ENCODE results near the gene NOTUM.

Gene NOTUM

DNA sequence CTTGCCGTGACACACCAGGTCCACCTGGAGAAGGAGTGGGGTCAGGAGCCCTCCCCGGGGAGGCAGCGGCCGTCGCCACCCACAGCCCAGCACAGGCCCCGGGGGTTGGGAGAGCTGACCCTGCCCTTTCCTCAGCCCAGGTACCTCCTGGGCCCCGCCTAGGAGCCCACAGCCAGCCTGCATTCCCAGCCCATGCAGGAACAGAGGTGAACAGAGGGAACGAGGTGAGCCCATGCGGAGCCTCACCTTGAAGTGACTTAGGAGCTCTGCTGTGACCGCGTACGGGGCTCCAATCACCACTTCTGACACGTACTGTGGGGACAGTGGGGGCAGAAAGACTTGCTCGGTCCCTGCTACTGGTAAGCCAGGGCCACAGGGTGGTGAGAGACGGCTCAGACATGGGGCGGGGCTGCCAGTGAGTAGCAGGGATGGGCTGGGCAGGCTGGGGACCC is 55.5 kb downstream of the NOTUM start:
- peaks cover 32 to 81% (median 61%) of the 10 kb centered on the region in 11 experiments for H3K36me3 ChIP-seq
- H3K27me3 ChIP-seq: peaks cover 36 to 45% (median 41%) of the 10 kb centered on the region in 11 experiments
- TF ChIP-seq Cebpa-rat (IDR thresholded peaks at IDR 0.05): no peak
- no peak overlapping the region; a peak in 2 of 22 replicates for H3K9ac ChIP-seq
- no peaks in the 10 kb centered on the region for H3K9me3 ChIP-seq (replicated peaks in 1 of 11)
- H3K4me3 ChIP-seq: no peak overlapping the region
- H3K4me1 ChIP-seq: peaks cover 29 to 63% (median 47%) of the 10 kb centered on the region in 10 experiments
- no peak overlapping the region for H3K27ac ChIP-seq
- peaks cover 7 to 100% (median 87%) of the 10 kb centered on the region in 11 experiments; a peak in 20 of 22 replicates for H4K20me1 ChIP-seq
- H3K4me2 ChIP-seq: peak overlapping the region; percentile 15 to 72 (median 64); a peak in 20 of 22 replicates

DNA sequence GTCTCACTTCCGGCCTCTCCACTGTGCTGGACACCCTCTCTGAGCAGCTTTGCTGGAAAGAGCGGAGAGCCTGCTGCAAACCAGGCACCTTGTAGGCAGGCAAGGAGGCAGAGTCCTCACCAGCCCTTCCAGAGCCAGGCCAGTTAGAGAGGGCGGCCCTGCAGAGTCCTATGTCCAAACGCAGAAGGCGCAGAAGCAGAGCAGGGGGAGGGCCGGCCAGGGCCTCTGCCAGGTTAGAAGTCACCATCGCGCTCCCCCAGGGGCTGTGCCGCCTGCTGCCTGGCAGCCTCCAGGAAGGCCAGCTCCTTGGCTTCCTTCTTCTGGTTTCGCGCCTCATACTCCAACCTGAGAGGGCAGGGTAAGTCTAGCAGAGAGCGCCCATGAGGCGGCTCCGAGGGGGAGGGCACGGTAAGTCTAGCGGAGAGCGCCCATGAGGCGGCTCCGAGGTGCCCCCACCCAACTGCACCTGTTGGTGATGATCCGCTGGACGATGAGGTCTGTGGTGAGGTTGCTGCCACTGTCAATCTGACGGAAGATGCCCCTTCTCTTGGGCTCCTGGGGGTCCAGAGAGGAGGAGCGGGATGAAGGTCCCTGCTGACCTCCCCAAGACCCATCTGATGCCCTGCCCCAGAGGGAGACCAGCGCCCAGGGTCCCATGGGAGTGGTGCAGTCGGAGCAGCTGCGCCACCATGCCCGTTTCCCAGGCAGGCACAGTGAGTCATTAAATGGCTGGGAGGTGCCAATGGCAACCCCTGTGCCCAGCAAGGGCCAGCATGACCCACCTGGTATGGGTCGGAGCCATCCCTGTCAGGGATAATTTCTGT is 56.2 kb downstream of the NOTUM start:
- peaks cover 22 to 56% (median 41%) of the 10 kb centered on the region in 10 experiments; a peak in 19 of 20 replicates for H3K4me1 ChIP-seq

GRCh38 chr17:81903896-81904599 is 56.9 kb downstream of the NOTUM start:
- Histone ChIP-seq H4K20me1 (peaks cover 18 to 100% (median 87%) of the 10 kb centered on the region in 11 experiments; a peak in 21 of 22 replicates), H3K4me1 (peaks cover 19 to 48% (median 33%) of the 10 kb centered on the region in 10 experiments; a peak in 19 of 20 replicates), H3K9ac (no peak overlapping the region; a peak in 2 of 22 replicates), H3K27me3 (peaks cover 40 to 52% (median 47%) of the 10 kb centered on the region in 11 experiments), H3K4me3 (no peak overlapping the region), H3K9me3 (replicated peaks in 1 of 11) (no peaks in the 10 kb centered on the region), H3K27ac (no peak overlapping the region), H3K4me2 (peak overlapping the region in 9 of 11 experiments; percentile 58 to 72 (median 67); a peak in 17 of 22 replicates), H3K36me3 (peaks cover 46 to 88% (median 70%) of the 10 kb centered on the region in 11 experiments)
- TF ChIP-seq Cebpa-rat (IDR thresholded peaks at IDR 0.05): no peak

More for the DNA sequence above, 56.2 kb downstream of the NOTUM start:
- Histone ChIP-seq H3K27ac (no peak overlapping the region), H4K20me1 (peaks cover 14 to 100% (median 87%) of the 10 kb centered on the region in 11 experiments; a peak in 21 of 22 replicates), H3K4me3 (no peak overlapping the region), H3K9ac (peak overlapping the region in 2 of 11 experiments; percentile 4 to 41; a peak in 3 of 22 replicates), H3K36me3 (peaks cover 39 to 87% (median 68%) of the 10 kb centered on the region in 11 experiments), H3K27me3 (peaks cover 40 to 50% (median 46%) of the 10 kb centered on the region in 11 experiments), H3K9me3 (replicated peaks in 1 of 11) (no peaks in the 10 kb centered on the region), H3K4me2 (peak overlapping the region; percentile 15 to 72 (median 64); a peak in 20 of 22 replicates)
- no peak for TF ChIP-seq Cebpa-rat (IDR thresholded peaks at IDR 0.05)

- Histone ChIP-seq H3K9ac (no peak overlapping the region), H3K4me2 (0 out of 22 replicates have a peak overlapping the region, but pooled peaks of 1 of the 11 experiments have one; percentile 62), H3K27ac (no peak overlapping the region), H3K9me3 (replicated peaks in 1 of 11) (no peaks in the 10 kb centered on the region), H4K20me1 (peaks cover 23 to 100% (median 89%) of the 10 kb centered on the region in 11 experiments; a peak in 21 of 22 replicates), H3K36me3 (peaks cover 53 to 88% (median 71%) of the 10 kb centered on the region in 11 experiments), H3K4me1 (peaks cover 19 to 49% (median 32%) of the 10 kb centered on the region in 10 experiments; a peak in 19 of 20 replicates), H3K27me3 (peaks cover 40 to 52% (median 47%) of the 10 kb centered on the region in 11 experiments), H3K4me3 (no peak overlapping the region)
- no peak for TF ChIP-seq Cebpa-rat (IDR thresholded peaks at IDR 0.05)
Observed at GRCh38 chr17:81903415-81903831, 57.6 kb downstream of the NOTUM start.

GRCh38 chr17:81902653-81903414 is 58.2 kb downstream of the NOTUM start:
- Histone ChIP-seq H3K9ac (peak overlapping the region in 1 of 11 experiments; percentile 20; a peak in 1 of 22 replicates), H3K27me3 (peaks cover 40 to 52% (median 47%) of the 10 kb centered on the region in 11 experiments), H3K4me3 (peak overlapping the region in 2 of 10 experiments; percentile 16 to 34; a peak in 2 of 20 replicates), H3K36me3 (peaks cover 58 to 88% (median 71%) of the 10 kb centered on the region in 11 experiments), H3K4me1 (peaks cover 19 to 47% (median 30%) of the 10 kb centered on the region in 10 experiments; a peak in 19 of 20 replicates), H3K4me2 (peak overlapping the region in 8 of 11 experiments; percentile 4 to 67 (median 58); a peak in 13 of 22 replicates), H3K9me3 (replicated peaks in 1 of 11) (no peaks in the 10 kb centered on the region), H4K20me1 (peaks cover 23 to 100% (median 89%) of the 10 kb centered on the region in 11 experiments; a peak in 21 of 22 replicates), H3K27ac (no peak overlapping the region)
- TF ChIP-seq Cebpa-rat (IDR thresholded peaks at IDR 0.05): no peak
